HepG2 (cell line): ENCODE data around the gene DENND4B. TPM values are rescaled to one million over a fixed set of nuclear protein-coding genes. Genes with fewer than 3 reads are reported as not detected.

Source experiments
- ARNT2 ChIP-seq: sonication (generic); formaldehyde crosslinking; IDR thresholded peaks from 2 replicates; pipeline ENCODE4 v1.8.0; 2022; ENCODE audit warnings: mild to moderate bottlenecking, low read depth, missing genetic modification reagents, moderate library complexity
- CENPT ChIP-seq: sonication (generic); formaldehyde crosslinking; IDR thresholded peaks from 2 replicates; pipeline ENCODE4 v1.8.0; 2022; ENCODE audit warnings: low read depth, mild to moderate bottlenecking, moderate library complexity, missing genetic modification reagents
- FOXJ3 ChIP-seq: sonication (generic); formaldehyde crosslinking; IDR thresholded peaks from 2 replicates; pipeline ENCODE4 v1.4.0; 2020; ENCODE audit warnings: missing genetic modification reagents, mild to moderate bottlenecking, borderline replicate concordance
- HMGA1 ChIP-seq: sonication (generic); formaldehyde crosslinking; conservative IDR thresholded peaks from 2 replicates; pipeline ENCODE4 v1.4.0; 2020; ENCODE audit warnings: missing genetic modification reagents
- MYC ChIP-seq: sonication (generic); formaldehyde crosslinking; IDR thresholded peaks from 2 replicates; pipeline ENCODE4 v1.9.0; 2021; ENCODE audit warnings: missing genetic modification reagents, borderline replicate concordance
- NCOA5 ChIP-seq: sonication (generic); formaldehyde crosslinking; IDR thresholded peaks from 2 replicates; pipeline ENCODE4 v1.4.0; 2020; ENCODE audit warnings: missing genetic modification reagents
- NFKB2 ChIP-seq: sonication (generic); formaldehyde crosslinking; IDR thresholded peaks from 2 replicates; pipeline ENCODE4 v1.4.0; 2020; ENCODE audit warnings: missing genetic modification reagents, borderline replicate concordance
- PAX8 ChIP-seq: sonication (generic); formaldehyde crosslinking; IDR thresholded peaks from 2 replicates; pipeline ENCODE4 v1.8.0; 2022; ENCODE audit warnings: mild to moderate bottlenecking, missing genetic modification reagents, borderline replicate concordance
- SMAD3 ChIP-seq: sonication (generic); formaldehyde crosslinking; IDR thresholded peaks from 2 replicates; pipeline ENCODE4 v1.4.0; 2020; ENCODE audit warnings: missing genetic modification reagents
- SOX5 ChIP-seq: IDR thresholded peaks from 2 replicates; pipeline ENCODE4 v1.6.1; 2016; ENCODE audit warnings: borderline replicate concordance
- SOX6 ChIP-seq, 2 experiments: fragments of 450-650 bp in 1 of 2; sonication (generic) in 1 of 2; formaldehyde crosslinking in 1 of 2; IDR thresholded peaks; 2 replicates each; pipeline versions ENCODE4 v1.4.0 to v1.6.1; 2017 to 2020; ENCODE audit warnings: antibody characterized with exemption in 1 of 2, mild to moderate bottlenecking in 1 of 2, missing genetic modification reagents in 1 of 2
- SYNCRIP ChIP-seq: fragments of 200-400 bp; formaldehyde crosslinking; IDR thresholded peaks from 2 replicates; pipeline ENCODE4 v1.6.1; 2018; ENCODE audit warnings: mild to moderate bottlenecking, low read depth, low read length; ENCODE audit not compliant: insufficient read depth
- ZEB1 ChIP-seq: IDR thresholded peaks from 2 replicates; pipeline ENCODE4 v1.6.1; 2012; ENCODE audit warnings: mild to moderate bottlenecking, low read depth, inconsistent platforms; ENCODE audit not compliant: insufficient replicate concordance
- ZNF207 ChIP-seq: fragments of 450-650 bp; IDR thresholded peaks from 2 replicates; pipeline ENCODE4 v1.6.1; 2016; ENCODE audit warnings: antibody characterized with exemption, borderline replicate concordance
- ZNF274 ChIP-seq: sonication (generic); formaldehyde crosslinking; IDR thresholded peaks from 2 replicates; pipeline ENCODE4 v1.5.1; 2020; ENCODE audit warnings: mild to moderate bottlenecking, missing genetic modification reagents
- ZNF484 ChIP-seq: sonication (generic); formaldehyde crosslinking; IDR thresholded peaks from 2 replicates; pipeline ENCODE4 v1.5.1; 2020; ENCODE audit warnings: mild to moderate bottlenecking, low read depth, missing genetic modification reagents, borderline replicate concordance
- ZNF644 ChIP-seq: IDR thresholded peaks from 2 replicates; pipeline ENCODE4 v1.6.1; 2016; ENCODE audit warnings: low read depth
- ZNF713 ChIP-seq: sonication (generic); formaldehyde crosslinking; IDR thresholded peaks from 2 replicates; pipeline ENCODE4 v1.4.0; 2020; ENCODE audit warnings: mild to moderate bottlenecking, missing genetic modification reagents
- ZNF737 ChIP-seq: sonication (generic); formaldehyde crosslinking; IDR thresholded peaks from 2 replicates; pipeline ENCODE4 v1.5.0; 2020; ENCODE audit warnings: missing genetic modification reagents, mild to moderate bottlenecking, borderline replicate concordance
- polyA plus RNA-seq, 8 experiments: library from polyadenylated mRNA; depleted of rRNA in 3 of 8; stranded (reverse) in 7 of 8; unstranded in 1 of 8; fragments of >200 nt; fragmentation: Illumina TruSeq in 4 of 8; extraction: Trizol in 4 of 8; gene quantifications; 2 replicates each; pipeline versions ENCODE4 v1.2.1 to v1.2.3, GENCODE V29; 2011 to 2016; ENCODE audit warnings: low read depth in 4 of 8, missing spikeins in 1 of 8, mixed read lengths in 1 of 8; ENCODE audit not compliant: insufficient read depth in 1 of 8
- total RNA-seq, 5 experiments: library from RNA; depleted of rRNA; stranded (reverse); fragments of >200 nt; fragmentation: Illumina TruSeq; extraction: Trizol; gene quantifications; 2 replicates each; pipeline ENCODE4 v1.2.3, GENCODE V29; 2016; ENCODE audit warnings: low read depth in 1 of 5
- TF ChIP-seq, protein P1 (sequence below): sonication (generic); formaldehyde crosslinking; IDR thresholded peaks from 2 replicates; pipeline ENCODE4; 2020; ENCODE audit warnings: missing genetic modification reagents, mild to moderate bottlenecking, borderline replicate concordance
- TF ChIP-seq, protein P2 (sequence below): IDR thresholded peaks from 2 replicates; pipeline ENCODE4 v1.6.1; 2016; ENCODE audit warnings: missing genetic modification reagents, missing compliant biosample characterization
- TF ChIP-seq, protein P3 (sequence below), 2 experiments: sonication (generic) in 1 of 2; formaldehyde crosslinking in 1 of 2; IDR thresholded peaks; 2 replicates each; pipeline versions ENCODE4 v1.4.0 to v1.6.1; 2018 to 2020; ENCODE audit warnings: missing genetic modification reagents in 2 of 2, borderline replicate concordance in 1 of 2, low read depth in 1 of 2, mild to moderate bottlenecking in 1 of 2, missing biosample characterization in 1 of 2
- TF ChIP-seq, protein P4 (sequence below): sonication (generic); formaldehyde crosslinking; IDR thresholded peaks from 2 replicates; pipeline ENCODE4 v1.4.0; 2020; ENCODE audit warnings: missing genetic modification reagents

The DENND4B gene
- total and polyA plus RNA-seq, 2 of the 13 experiments (the other 11 are each of a cell fraction or from before 2014, with no cell fraction given): 15.1 to 20.3 TPM

DNA sequence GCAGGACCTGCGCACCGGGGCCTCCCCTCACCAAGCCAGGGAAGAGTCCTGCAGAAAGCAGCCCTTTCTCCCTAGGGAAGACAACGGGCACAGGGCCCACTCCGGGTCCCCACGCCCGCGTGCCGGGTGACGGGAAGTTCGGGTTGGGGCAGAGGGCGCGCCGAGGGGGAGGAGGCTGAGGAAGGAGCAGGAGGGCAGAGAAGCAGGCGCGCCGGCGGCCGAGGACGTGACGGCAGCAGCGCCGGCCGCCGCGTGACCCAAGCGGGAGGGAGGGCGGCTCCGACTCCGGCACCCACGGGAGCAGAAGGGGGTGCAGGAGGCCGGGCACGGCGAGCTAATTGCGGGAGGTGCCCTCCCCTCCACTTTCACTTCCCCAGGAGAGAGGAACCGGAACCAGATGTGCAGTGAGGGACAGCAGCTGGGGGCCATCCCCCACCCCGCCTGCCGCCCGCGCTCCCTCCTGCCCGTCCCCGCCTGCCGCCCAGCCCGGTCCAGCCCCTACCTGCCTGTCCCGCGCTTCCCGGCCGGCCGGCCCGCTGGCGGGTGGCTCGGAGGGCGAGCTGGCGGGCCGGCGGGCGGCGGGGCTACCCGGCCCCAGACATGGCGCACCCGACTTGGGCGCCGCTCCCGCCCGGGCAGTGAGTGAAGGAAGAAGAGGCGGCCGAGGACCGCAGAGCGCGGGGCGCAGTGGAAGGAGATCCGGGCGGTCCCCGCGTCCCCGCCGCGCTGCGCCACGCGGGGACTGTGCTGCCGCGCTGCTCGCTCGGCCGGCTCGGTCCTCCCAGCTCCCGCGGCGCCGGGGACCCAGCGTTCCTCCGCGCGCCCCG, 510 bp downstream of the DENND4B start (continued):
- TF ChIP-seq, protein P1, sequence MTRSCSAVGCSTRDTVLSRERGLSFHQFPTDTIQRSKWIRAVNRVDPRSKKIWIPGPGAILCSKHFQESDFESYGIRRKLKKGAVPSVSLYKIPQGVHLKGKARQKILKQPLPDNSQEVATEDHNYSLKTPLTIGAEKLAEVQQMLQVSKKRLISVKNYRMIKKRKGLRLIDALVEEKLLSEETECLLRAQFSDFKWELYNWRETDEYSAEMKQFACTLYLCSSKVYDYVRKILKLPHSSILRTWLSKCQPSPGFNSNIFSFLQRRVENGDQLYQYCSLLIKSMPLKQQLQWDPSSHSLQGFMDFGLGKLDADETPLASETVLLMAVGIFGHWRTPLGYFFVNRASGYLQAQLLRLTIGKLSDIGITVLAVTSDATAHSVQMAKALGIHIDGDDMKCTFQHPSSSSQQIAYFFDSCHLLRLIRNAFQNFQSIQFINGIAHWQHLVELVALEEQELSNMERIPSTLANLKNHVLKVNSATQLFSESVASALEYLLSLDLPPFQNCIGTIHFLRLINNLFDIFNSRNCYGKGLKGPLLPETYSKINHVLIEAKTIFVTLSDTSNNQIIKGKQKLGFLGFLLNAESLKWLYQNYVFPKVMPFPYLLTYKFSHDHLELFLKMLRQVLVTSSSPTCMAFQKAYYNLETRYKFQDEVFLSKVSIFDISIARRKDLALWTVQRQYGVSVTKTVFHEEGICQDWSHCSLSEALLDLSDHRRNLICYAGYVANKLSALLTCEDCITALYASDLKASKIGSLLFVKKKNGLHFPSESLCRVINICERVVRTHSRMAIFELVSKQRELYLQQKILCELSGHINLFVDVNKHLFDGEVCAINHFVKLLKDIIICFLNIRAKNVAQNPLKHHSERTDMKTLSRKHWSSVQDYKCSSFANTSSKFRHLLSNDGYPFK (CRISPR knock-in tag): peak; percentile 50; the same call in 1 of the 2 replicates
- TF ChIP-seq, protein P2, sequence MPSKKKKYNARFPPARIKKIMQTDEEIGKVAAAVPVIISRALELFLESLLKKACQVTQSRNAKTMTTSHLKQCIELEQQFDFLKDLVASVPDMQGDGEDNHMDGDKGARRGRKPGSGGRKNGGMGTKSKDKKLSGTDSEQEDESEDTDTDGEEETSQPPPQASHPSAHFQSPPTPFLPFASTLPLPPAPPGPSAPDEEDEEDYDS (CRISPR knock-in tag): no peak
- TF ChIP-seq NCOA5: no peak
- TF ChIP-seq SYNCRIP: no peak
- no peak for TF ChIP-seq ZEB1
- no peak for TF ChIP-seq ZNF644 (CRISPR knock-in tag)
- no peak for TF ChIP-seq NFKB2 (CRISPR knock-in tag)
- TF ChIP-seq, protein P3, sequence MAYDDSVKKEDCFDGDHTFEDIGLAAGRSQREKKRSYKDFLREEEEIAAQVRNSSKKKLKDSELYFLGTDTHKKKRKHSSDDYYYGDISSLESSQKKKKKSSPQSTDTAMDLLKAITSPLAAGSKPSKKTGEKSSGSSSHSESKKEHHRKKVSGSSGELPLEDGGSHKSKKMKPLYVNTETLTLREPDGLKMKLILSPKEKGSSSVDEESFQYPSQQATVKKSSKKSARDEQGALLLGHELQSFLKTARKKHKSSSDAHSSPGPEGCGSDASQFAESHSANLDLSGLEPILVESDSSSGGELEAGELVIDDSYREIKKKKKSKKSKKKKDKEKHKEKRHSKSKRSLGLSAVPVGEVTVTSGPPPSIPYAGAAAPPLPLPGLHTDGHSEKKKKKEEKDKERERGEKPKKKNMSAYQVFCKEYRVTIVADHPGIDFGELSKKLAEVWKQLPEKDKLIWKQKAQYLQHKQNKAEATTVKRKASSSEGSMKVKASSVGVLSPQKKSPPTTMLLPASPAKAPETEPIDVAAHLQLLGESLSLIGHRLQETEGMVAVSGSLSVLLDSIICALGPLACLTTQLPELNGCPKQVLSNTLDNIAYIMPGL (CRISPR knock-in tag; IDR thresholded peaks at IDR 0.05; ENCODE audit: borderline replicate concordance in 1 of 2, low read depth in 1 of 2): no peak; a peak in 2 of 4 replicates
- TF ChIP-seq HMGA1 (CRISPR knock-in tag): no peak
- TF ChIP-seq FOXJ3 (CRISPR knock-in tag): no peak
- no peak for TF ChIP-seq CENPT (CRISPR knock-in tag)
- TF ChIP-seq MYC (CRISPR knock-in tag): peak; percentile 73
- TF ChIP-seq, protein P4, sequence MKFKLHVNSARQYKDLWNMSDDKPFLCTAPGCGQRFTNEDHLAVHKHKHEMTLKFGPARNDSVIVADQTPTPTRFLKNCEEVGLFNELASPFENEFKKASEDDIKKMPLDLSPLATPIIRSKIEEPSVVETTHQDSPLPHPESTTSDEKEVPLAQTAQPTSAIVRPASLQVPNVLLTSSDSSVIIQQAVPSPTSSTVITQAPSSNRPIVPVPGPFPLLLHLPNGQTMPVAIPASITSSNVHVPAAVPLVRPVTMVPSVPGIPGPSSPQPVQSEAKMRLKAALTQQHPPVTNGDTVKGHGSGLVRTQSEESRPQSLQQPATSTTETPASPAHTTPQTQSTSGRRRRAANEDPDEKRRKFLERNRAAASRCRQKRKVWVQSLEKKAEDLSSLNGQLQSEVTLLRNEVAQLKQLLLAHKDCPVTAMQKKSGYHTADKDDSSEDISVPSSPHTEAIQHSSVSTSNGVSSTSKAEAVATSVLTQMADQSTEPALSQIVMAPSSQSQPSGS (CRISPR knock-in tag): no peak
- peak; percentile 8; the same call in 1 of the 2 replicates for TF ChIP-seq ARNT2 (CRISPR knock-in tag)
- no peak for TF ChIP-seq ZNF737 (CRISPR knock-in tag)
- TF ChIP-seq ZNF274 (CRISPR knock-in tag): no peak
- TF ChIP-seq SOX5 (CRISPR knock-in tag): no peak
- no peak for TF ChIP-seq ZNF484 (CRISPR knock-in tag)
- no peak for TF ChIP-seq SOX6 (IDR thresholded peaks at IDR 0.05)
- peak; percentile 37 for TF ChIP-seq SOX6 (CRISPR knock-in tag; IDR thresholded peaks at IDR 0.05)
- TF ChIP-seq ZNF713 (CRISPR knock-in tag): no peak; the same call in 1 of the 2 replicates
- TF ChIP-seq SMAD3: no peak
- TF ChIP-seq ZNF207: no peak
- TF ChIP-seq PAX8 (CRISPR knock-in tag): no peak
